Mesothelial cell of epicardium (in vitro differentiated cells): Measurements from ENCODE around the gene TANGO6. TPM values are rescaled to one million over a fixed set of nuclear protein-coding genes. Genes with fewer than 3 reads are reported as not detected.

ENCODE experiments used
- DNase-seq, 2 experiments: peaks; one replicate each; pipeline ENCODE4 v3.0.0; 2021; ENCODE audit warnings: low spot score in 2 of 2; ENCODE audit not compliant: unreplicated experiment in 2 of 2
- H3K27ac Mint-ChIP-seq: 2 replicates; pipeline ENCODE4 v1.8.0; 2021; ENCODE audit warnings: mixed read lengths
- H3K27me3 Mint-ChIP-seq: 2 replicates; pipeline ENCODE4 v1.8.0; 2021; ENCODE audit warnings: low read depth, mixed read lengths
- H3K36me3 Mint-ChIP-seq: 2 replicates; pipeline ENCODE4 v1.8.0; 2021; ENCODE audit warnings: mixed read lengths
- H3K4me1 Mint-ChIP-seq: 2 replicates; pipeline ENCODE4 v1.8.0; 2021; ENCODE audit warnings: mixed read lengths
- H3K4me3 Mint-ChIP-seq: 2 replicates; pipeline ENCODE4 v1.8.0; 2021; ENCODE audit warnings: mild to moderate bottlenecking, moderate library complexity, mixed read lengths
- H3K9me3 Mint-ChIP-seq: 2 replicates; pipeline ENCODE4 v1.8.0; 2021; ENCODE audit warnings: mixed read lengths
- total RNA-seq: library from RNA; stranded (reverse); gene quantifications from 3 replicates; pipeline ENCODE4 v1.2.1, GENCODE V29; 2021
- TF ChIP-seq, protein P1 (sequence below): fragments of 200-600 bp; sonication (generic); IDR thresholded peaks from one replicate; pipeline ENCODE4 v1.5.0; 2021; ENCODE audit warnings: antibody characterized with exemption; ENCODE audit not compliant: unreplicated experiment

Gene TANGO6
- total RNA-seq, 1 donor from 2014 or later, result 12.8 TPM

DNA sequence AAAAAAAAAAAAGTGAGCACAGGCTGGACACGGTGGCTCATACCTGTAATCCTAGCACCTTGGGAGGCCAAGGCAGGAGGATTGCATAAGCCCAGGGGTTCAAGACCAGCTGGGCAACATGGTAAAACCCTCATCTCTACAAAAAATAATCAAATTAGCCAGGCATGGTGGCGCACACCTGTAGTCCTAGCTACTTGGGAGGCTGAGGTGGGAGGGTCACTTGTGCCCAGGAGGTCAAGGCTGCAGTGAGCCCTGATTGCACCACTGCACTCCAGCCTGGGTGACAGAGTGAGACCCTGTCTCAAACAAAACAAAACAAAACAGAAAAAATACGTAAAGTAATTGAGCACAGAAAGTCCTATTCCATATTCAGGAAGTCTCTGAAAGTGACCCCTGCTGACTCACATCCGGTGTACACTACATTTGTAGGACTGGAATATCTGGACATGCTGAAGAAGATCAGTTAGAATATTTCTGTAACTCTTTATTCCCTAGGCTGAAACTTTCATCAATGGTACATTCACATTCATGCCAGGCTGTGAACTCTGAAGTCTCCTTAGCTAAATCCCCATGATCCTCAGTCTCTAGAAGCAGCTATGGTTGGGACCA lies 196.1 kb downstream of the TANGO6 start:
- TF ChIP-seq, protein P1, sequence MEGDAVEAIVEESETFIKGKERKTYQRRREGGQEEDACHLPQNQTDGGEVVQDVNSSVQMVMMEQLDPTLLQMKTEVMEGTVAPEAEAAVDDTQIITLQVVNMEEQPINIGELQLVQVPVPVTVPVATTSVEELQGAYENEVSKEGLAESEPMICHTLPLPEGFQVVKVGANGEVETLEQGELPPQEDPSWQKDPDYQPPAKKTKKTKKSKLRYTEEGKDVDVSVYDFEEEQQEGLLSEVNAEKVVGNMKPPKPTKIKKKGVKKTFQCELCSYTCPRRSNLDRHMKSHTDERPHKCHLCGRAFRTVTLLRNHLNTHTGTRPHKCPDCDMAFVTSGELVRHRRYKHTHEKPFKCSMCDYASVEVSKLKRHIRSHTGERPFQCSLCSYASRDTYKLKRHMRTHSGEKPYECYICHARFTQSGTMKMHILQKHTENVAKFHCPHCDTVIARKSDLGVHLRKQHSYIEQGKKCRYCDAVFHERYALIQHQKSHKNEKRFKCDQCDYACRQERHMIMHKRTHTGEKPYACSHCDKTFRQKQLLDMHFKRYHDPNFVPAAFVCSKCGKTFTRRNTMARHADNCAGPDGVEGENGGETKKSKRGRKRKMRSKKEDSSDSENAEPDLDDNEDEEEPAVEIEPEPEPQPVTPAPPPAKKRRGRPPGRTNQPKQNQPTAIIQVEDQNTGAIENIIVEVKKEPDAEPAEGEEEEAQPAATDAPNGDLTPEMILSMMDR, result no peak
- Mint-ChIP-seq H3K9me3 (peaks cover 6% of the 10 kb centered on the region), H3K27ac (no peak overlapping the region), H3K4me3 (no peak overlapping the region), H3K4me1 (peaks cover 8% of the 10 kb centered on the region), H3K27me3 (no peaks in the 10 kb centered on the region), H3K36me3 (peaks cover 10% of the 10 kb centered on the region)
- no peak for DNase-seq

DNA sequence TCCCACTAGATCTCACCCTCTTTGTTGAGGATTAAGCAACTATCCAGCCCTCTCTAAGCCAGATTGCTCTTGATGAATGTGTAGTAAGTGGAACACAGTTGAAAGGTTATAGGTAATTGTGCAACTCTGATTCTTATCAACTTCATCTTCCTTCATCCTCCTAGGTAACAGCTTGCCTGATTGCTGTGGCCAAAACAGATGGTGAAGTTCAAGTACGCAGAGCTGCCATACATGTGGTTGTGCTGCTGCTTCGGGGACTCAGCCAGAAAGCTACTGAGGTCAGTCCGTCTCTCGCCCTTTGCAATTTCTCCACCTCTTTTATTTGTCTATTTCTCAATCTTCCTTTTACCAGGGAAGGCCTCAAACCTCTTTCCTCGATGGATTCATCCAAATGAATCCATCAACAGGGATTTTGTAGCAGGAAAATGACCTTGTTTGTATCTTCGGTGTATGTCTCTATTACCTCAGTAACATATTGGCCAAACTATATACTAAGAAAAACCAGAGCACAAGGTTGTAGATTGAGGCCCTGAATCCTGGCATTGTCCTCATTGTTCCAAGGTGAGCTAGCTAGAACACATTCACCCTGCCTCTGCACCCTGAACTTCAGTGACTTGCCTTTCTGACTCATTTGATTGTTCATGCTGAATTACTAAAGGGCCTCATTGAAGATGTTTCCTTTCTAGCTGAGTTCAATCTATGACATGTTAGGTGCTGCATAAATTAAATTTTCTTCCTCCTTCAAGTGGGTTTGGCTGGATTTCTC lies 197.0 kb downstream of the TANGO6 start:
- H3K27me3 Mint-ChIP-seq, result no peaks in the 10 kb centered on the region
- H3K9me3 Mint-ChIP-seq, result peaks cover 6% of the 10 kb centered on the region
- no peak overlapping the region for H3K27ac Mint-ChIP-seq
- H3K4me1 Mint-ChIP-seq, result peaks cover 8% of the 10 kb centered on the region
- peaks cover 10% of the 10 kb centered on the region for H3K36me3 Mint-ChIP-seq
- H3K4me3 Mint-ChIP-seq, result no peak overlapping the region
- TF ChIP-seq, protein P1, result no peak
- no peak for DNase-seq

DNA sequence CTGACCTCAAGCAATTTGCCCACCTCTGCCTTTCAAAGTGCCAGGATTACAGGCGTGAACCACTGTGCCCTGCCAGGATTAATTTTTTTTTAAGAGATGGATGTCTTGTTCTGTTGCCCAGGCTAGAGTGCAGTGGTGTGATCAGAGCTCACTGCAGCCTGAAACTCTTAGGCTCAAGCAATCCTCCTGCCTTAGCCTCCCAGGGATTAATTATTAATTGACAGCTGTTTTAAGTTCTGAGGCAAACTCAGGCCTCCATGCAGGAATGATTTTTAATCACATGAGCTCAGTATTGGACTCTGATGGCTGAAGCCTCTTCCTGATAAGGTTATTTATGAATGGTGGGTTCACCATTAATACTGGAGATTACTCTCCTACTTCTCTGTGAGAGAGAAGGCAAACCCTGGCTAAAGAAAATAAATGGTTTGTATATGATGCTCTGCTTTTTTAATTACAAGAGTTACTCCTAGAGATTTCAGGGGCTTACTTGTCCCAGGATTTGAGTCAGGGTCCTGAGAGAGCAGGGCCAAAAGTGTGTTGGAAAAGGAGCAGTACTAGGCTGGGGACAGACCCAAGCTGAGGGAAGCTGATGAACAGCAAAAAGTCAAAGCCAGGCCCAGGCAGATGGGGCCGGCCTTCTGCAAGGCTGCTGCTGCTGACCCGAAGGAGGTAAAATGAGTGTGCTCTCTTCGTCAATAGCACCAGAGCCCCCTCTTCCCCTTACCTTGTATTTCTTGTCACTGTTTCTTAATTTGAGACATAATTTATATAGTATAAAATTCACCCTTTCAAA lies 205.2 kb downstream of the TANGO6 start:
- no peaks in the 10 kb centered on the region for H3K27me3 Mint-ChIP-seq
- H3K27ac Mint-ChIP-seq, result no peak overlapping the region
- no peak for DNase-seq
- no peaks in the 10 kb centered on the region for H3K9me3 Mint-ChIP-seq
- H3K4me1 Mint-ChIP-seq, result peaks cover 2% of the 10 kb centered on the region
- peaks cover 2% of the 10 kb centered on the region for H3K36me3 Mint-ChIP-seq
- TF ChIP-seq, protein P1, result no peak
- H3K4me3 Mint-ChIP-seq, result no peak overlapping the region

DNA sequence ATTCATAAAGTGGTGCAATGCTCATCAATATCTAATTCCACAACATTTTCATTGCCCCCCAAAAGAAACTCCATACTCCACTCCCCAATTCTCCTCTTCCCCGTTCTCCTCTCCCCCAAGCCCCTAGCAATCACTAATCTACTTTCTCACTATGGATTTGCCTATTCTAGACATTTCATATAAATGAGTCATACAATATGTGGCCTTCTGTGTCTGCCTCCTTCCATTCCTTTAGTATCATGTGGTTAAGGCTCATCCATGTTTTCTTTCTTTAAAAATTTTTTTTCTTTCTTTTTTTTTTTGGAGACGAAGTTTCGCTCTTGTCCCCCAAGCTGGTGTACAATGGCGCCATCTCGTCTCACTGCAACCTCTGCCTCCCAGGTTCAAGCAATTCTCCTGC lies 205.8 kb downstream of the TANGO6 start:
- H3K36me3 Mint-ChIP-seq, result peaks cover 2% of the 10 kb centered on the region
- H3K27me3 Mint-ChIP-seq, result no peaks in the 10 kb centered on the region
- H3K27ac Mint-ChIP-seq, result no peak overlapping the region
- H3K4me3 Mint-ChIP-seq, result no peak overlapping the region
- no peaks in the 10 kb centered on the region for H3K9me3 Mint-ChIP-seq
- TF ChIP-seq, protein P1, result no peak
- no peak for DNase-seq
- H3K4me1 Mint-ChIP-seq, result peaks cover 2% of the 10 kb centered on the region

DNA sequence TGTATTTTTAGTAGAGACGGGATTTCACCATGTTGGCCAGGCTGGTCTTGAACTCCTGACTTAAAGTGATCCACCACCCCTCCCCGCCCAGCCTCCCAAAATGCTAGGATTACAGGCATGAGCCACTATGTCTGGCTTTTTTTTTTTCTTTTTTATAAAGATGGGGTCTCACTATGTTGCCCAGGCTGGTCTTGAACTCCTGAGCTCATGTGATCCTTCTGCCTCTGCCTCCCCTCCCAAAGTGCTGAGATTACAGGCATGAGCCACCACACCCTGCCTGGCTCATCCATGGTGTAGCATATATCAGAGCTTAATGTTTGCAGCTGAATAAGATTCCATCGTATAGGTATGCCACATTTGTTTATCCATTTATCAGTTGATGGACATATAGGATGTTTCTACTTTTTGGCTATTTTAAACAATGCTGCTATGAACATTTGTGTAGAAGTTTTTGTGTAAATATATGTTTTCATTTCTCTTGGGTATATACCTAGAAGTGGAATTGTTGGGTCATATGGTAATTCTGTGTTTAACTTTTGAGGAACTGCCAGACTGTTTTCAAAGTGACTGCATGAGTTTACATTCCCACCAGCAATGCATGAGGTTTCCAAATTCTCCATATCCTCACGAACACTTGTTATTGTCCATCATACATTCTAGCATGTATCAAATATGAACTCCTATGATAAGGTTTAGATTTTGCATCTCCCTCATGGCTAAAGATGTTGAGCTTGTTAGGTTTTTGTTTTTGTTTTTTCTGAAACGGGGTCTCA lies 206.5 kb downstream of the TANGO6 start:
- Mint-ChIP-seq H3K4me3 (no peak overlapping the region), H3K4me1 (peaks cover 2% of the 10 kb centered on the region), H3K27me3 (no peaks in the 10 kb centered on the region), H3K9me3 (no peaks in the 10 kb centered on the region), H3K27ac (no peak overlapping the region), H3K36me3 (peaks cover 2% of the 10 kb centered on the region)
- TF ChIP-seq, protein P1, result no peak
- DNase-seq, result no peak
